ENCODE results near the gene ACYP2.
"Not testable (repeated sequence)": the region's sequence is repeated elsewhere in the genome, so short reads cannot be mapped to it uniquely, and the experiment has no call there.

The ACYP2 gene

GRCh38 chr2:54227798-54228197, 112.4 kb downstream of the ACYP2 start:
- DNase-seq: no peak

- DNase-seq: no peak
Observed at GRCh38 chr2:54228945-54229344, 113.5 kb downstream of the ACYP2 start.

- no peak for DNase-seq
Observed at GRCh38 chr2:54233832-54234649, 118.6 kb downstream of the ACYP2 start.

- DNase-seq: no peak
Observed at GRCh38 chr2:54237428-54237827, 122.0 kb downstream of the ACYP2 start.

- DNase-seq: no peak
Observed at GRCh38 chr2:54239427-54239826, 124.0 kb downstream of the ACYP2 start.

- no peak for DNase-seq
Observed at GRCh38 chr2:54240515-54241469, 125.4 kb downstream of the ACYP2 start.

- no peak for DNase-seq
Observed at GRCh38 chr2:54247115-54247514, 131.7 kb downstream of the ACYP2 start.

GRCh38 chr2:54249629-54250028, 134.2 kb downstream of the ACYP2 start:
- no peak for DNase-seq

- DNase-seq: no peak
Observed at GRCh38 chr2:54254180-54254579, 138.8 kb downstream of the ACYP2 start.

- DNase-seq: no peak
Observed at GRCh38 chr2:54255230-54256090, 140.0 kb downstream of the ACYP2 start.

GRCh38 chr2:54256091-54256694, 140.8 kb downstream of the ACYP2 start, which contains the start of gene TSPYL6:
TSS of gene TSPYL6 (minus strand) at chr2:54256229. CDS start at chr2:54256151, 78 bp downstream.
- DNase-seq: no peak

- no peak for DNase-seq
Observed at GRCh38 chr2:54258166-54258565, 142.8 kb downstream of the ACYP2 start.

GRCh38 chr2:54259413-54260240, 144.2 kb downstream of the ACYP2 start:
- DNase-seq: no peak

- DNase-seq: no peak
Observed at GRCh38 chr2:54260241-54260595, 144.8 kb downstream of the ACYP2 start.

GRCh38 chr2:54261537-54261936, 146.1 kb downstream of the ACYP2 start:
- no peak for DNase-seq

- DNase-seq: no peak
Observed at GRCh38 chr2:54262015-54262765, 146.8 kb downstream of the ACYP2 start.

GRCh38 chr2:54265081-54265480, 149.7 kb downstream of the ACYP2 start:
- DNase-seq: not testable (repeated sequence)

- no peak for DNase-seq
Observed at GRCh38 chr2:54267577-54267976, 152.2 kb downstream of the ACYP2 start.

- DNase-seq: no peak
Observed at GRCh38 chr2:54271189-54271588, 155.8 kb downstream of the ACYP2 start.

- no peak for DNase-seq
Observed at GRCh38 chr2:54271843-54272627, 156.6 kb downstream of the ACYP2 start.

Measured in SW 1271 (cell line).